Caco-2 (cell line): ENCODE measurements around the gene CHPF2. TPM values are rescaled to one million over a fixed set of nuclear protein-coding genes. Genes with fewer than 3 reads are reported as not detected.

Experiments used
- BruUV-seq: library from RNA; stranded (reverse); fragments of 400-500 nt; replicated peaks from 2 replicates; lab custom pipeline; 2021; lab: Mats Ljungman, UMichigan
- CTCF ChIA-PET: fragments of 300-600 bp; sonication (Branson Sonifier 250); formaldehyde crosslinking; loops from one replicate; lab custom pipeline; 2022; ENCODE audit warnings: antibody characterized with exemption; lab: Charles Lee
- POLR2A ChIA-PET: fragments of 300-600 bp; sonication (Branson Sonifier 250); formaldehyde crosslinking; loops from one replicate; lab custom pipeline; 2022; ENCODE audit warnings: antibody characterized with exemption; lab: Charles Lee
- DNase-seq, 2 experiments: peaks; one replicate each; pipeline versions ENCODE4 v3.0.0 to v3.0.0-alpha.2; 2020 to 2022
- H3K27me3 ChIP-seq: replicated peaks from 2 replicates; pipeline ENCODE4 v1.6.0; 2011; ENCODE audit warnings: low read length; ENCODE audit not compliant: control insufficient read depth, insufficient read depth
- H3K36me3 ChIP-seq: 2 replicates; pipeline ENCODE4 v1.5.1; 2011; ENCODE audit warnings: low read length; ENCODE audit not compliant: control insufficient read depth, insufficient read depth
- H3K4me1 ChIP-seq: fragments of 250-450 bp; sonication (Bioruptor Pico); 2 replicates; pipeline ENCODE4 v1.5.1; 2020; ENCODE audit warnings: mild to moderate bottlenecking
- H3K4me3 ChIP-seq: 2 replicates; pipeline ENCODE4 v1.5.1; 2011; ENCODE audit warnings: low read depth, mild to moderate bottlenecking, control low read depth, low read length
- H3K9me3 ChIP-seq: fragments of 250-450 bp; sonication (Bioruptor Pico); 2 replicates; pipeline ENCODE4 v1.5.1; 2020; ENCODE audit warnings: mild to moderate bottlenecking, moderate library complexity
- H3K27ac Mint-ChIP-seq: one replicate; pipeline ENCODE4 v1.8.0; 2022; ENCODE audit warnings: mixed read lengths; ENCODE audit not compliant: unreplicated experiment
- H3K27me3 Mint-ChIP-seq: one replicate; pipeline ENCODE4 v1.8.0; 2022; ENCODE audit warnings: mixed read lengths; ENCODE audit not compliant: insufficient read depth, unreplicated experiment
- H3K36me3 Mint-ChIP-seq: one replicate; pipeline ENCODE4 v1.8.0; 2022; ENCODE audit warnings: mild to moderate bottlenecking, mixed read lengths; ENCODE audit not compliant: insufficient read depth, unreplicated experiment
- H3K4me1 Mint-ChIP-seq: one replicate; pipeline ENCODE4 v1.8.0; 2022; ENCODE audit warnings: low read depth, mixed read lengths; ENCODE audit not compliant: unreplicated experiment
- H3K4me3 Mint-ChIP-seq: one replicate; pipeline ENCODE4 v1.8.0; 2022; ENCODE audit warnings: mild to moderate bottlenecking, moderate library complexity, mixed read lengths; ENCODE audit not compliant: unreplicated experiment
- H3K9me3 Mint-ChIP-seq: one replicate; pipeline ENCODE4 v1.8.0; 2022; ENCODE audit warnings: mixed read lengths; ENCODE audit not compliant: unreplicated experiment
- CTCF ChIP-seq, 2 experiments: fragments of 200-600 bp in 1 of 2; IDR thresholded peaks; 1 replicate in 1 of 2; 2 replicates in 1 of 2; pipeline versions ENCODE4 v1.5.1 to v1.8.0; 2011 to 2022; ENCODE audit warnings: antibody characterized with exemption in 1 of 2, control low read depth in 1 of 2, inconsistent platforms in 1 of 2, low read depth in 1 of 2, low read length in 1 of 2, mild to moderate bottlenecking in 1 of 2, moderate library complexity in 1 of 2; ENCODE audit not compliant: insufficient read depth in 1 of 2, severe bottlenecking in 1 of 2, unreplicated experiment in 1 of 2
- intact Hi-C: fragments of 100-400 bp; cut with micrococcal nuclease; formaldehyde crosslinking; loops from one replicate; pipeline ENCODE4 v1.10.0; 2022; ENCODE audit not compliant: unreplicated experiment
- total RNA-seq: library from RNA; stranded (reverse); gene quantifications from 2 replicates; pipeline ENCODE4 v1.2.3, GENCODE V29; 2022

CHPF2 gene
- total RNA-seq, 1 experiment from 2014 or later: 34.0 TPM

- H3K9me3 Mint-ChIP-seq: peaks cover 10% of the 10 kb centered on the region
- POLR2A ChIA-PET: no interaction called here
- H3K4me1 Mint-ChIP-seq: no peaks in the 10 kb centered on the region
- CTCF ChIA-PET: no interaction called here
- no peak overlapping the region for H3K27ac Mint-ChIP-seq
- no peak for TF ChIP-seq CTCF (IDR thresholded peaks at IDR 0.05; ENCODE audit: insufficient read depth in 1 of 2, low read depth in 1 of 2, low read length in 1 of 2, severe bottlenecking in 1 of 2, unreplicated experiment in 1 of 2)
- DNase-seq: no peak
- no peaks in the 10 kb centered on the region for H3K36me3 Mint-ChIP-seq
- H3K4me3 Mint-ChIP-seq: no peak overlapping the region
- no TSS peak for BruUV-seq
- intact Hi-C loops: no loop called here
- no peaks in the 10 kb centered on the region for H3K36me3 ChIP-seq
- H3K4me1 ChIP-seq: 0 out of 2 replicates have a peak, but pooled peaks cover 3% of the 10 kb centered on the region
- H3K27me3 Mint-ChIP-seq: peaks cover 15% of the 10 kb centered on the region
- H3K4me3 ChIP-seq: no peak overlapping the region
- H3K9me3 ChIP-seq: no peaks in the 10 kb centered on the region
- no peaks in the 10 kb centered on the region for H3K27me3 ChIP-seq
Observed at GRCh38 chr7:151282111-151282510, 49.8 kb downstream of the CHPF2 start.

- H3K27ac Mint-ChIP-seq: no peak overlapping the region
- ChIA-PET POLR2A (no interaction called here), CTCF (no interaction called here)
- intact Hi-C loops: no loop called here
- peaks cover 10% of the 10 kb centered on the region for H3K9me3 Mint-ChIP-seq
- no peak overlapping the region for H3K4me3 Mint-ChIP-seq
- Histone ChIP-seq H3K9me3 (no peaks in the 10 kb centered on the region), H3K27me3 (no peaks in the 10 kb centered on the region), H3K4me3 (no peak overlapping the region), H3K4me1 (no peaks in the 10 kb centered on the region), H3K36me3 (no peaks in the 10 kb centered on the region)
- H3K36me3 Mint-ChIP-seq: no peaks in the 10 kb centered on the region
- DNase-seq: no peak
- no peak for TF ChIP-seq CTCF (IDR thresholded peaks at IDR 0.05; ENCODE audit: insufficient read depth in 1 of 2, low read depth in 1 of 2, low read length in 1 of 2, severe bottlenecking in 1 of 2, unreplicated experiment in 1 of 2)
- peaks cover 18% of the 10 kb centered on the region for H3K27me3 Mint-ChIP-seq
- H3K4me1 Mint-ChIP-seq: no peaks in the 10 kb centered on the region
- no TSS peak for BruUV-seq
Observed at GRCh38 chr7:151283302-151283701, 51.0 kb downstream of the CHPF2 start.

- ChIA-PET CTCF (interaction anchor here (1.1 kb wide), 1 partner anchor 9 kb away, joined by 3 read pairs; no protein-coding TSS in a partner anchor), POLR2A (no interaction called here)
- DNase-seq: no peak
- Mint-ChIP-seq H3K9me3 (peaks cover 10% of the 10 kb centered on the region), H3K27me3 (peaks cover 11% of the 10 kb centered on the region), H3K36me3 (no peaks in the 10 kb centered on the region), H3K4me3 (no peak overlapping the region), H3K4me1 (no peaks in the 10 kb centered on the region), H3K27ac (no peak overlapping the region)
- Histone ChIP-seq H3K4me3 (no peak overlapping the region), H3K27me3 (no peaks in the 10 kb centered on the region), H3K9me3 (no peaks in the 10 kb centered on the region), H3K4me1 (no peaks in the 10 kb centered on the region), H3K36me3 (no peaks in the 10 kb centered on the region)
- no peak for TF ChIP-seq CTCF (IDR thresholded peaks at IDR 0.05; ENCODE audit: insufficient read depth in 1 of 2, low read depth in 1 of 2, low read length in 1 of 2, severe bottlenecking in 1 of 2, unreplicated experiment in 1 of 2)
- intact Hi-C loops: no loop called here
- BruUV-seq: no TSS peak
Observed at GRCh38 chr7:151286148-151286547, 53.9 kb downstream of the CHPF2 start.

Other genes starting within 250 kb of the CHPF2 start
- gene NOS3, start 241.5 kb upstream of the CHPF2 start, total RNA-seq: 1.1 TPM in 1 of 2 replicates, not detected in the other
- gene ATG9B, start 208.0 kb upstream of the CHPF2 start, total RNA-seq: 4.3 and 4.8 TPM in 2 replicates
- 30.1 and 30.8 TPM in 2 replicates for gene ABCB8, start 204.0 kb upstream of the CHPF2 start, total RNA-seq
- 0.70 and 1.1 TPM in 2 replicates for gene ASIC3, start 184.0 kb upstream of the CHPF2 start, total RNA-seq
- gene CDK5, start 174.6 kb upstream of the CHPF2 start, total RNA-seq: 23.8 and 25.2 TPM in 2 replicates
- 249 and 255 TPM in 2 replicates for gene SLC4A2, start 172.9 kb upstream of the CHPF2 start, total RNA-seq
- gene FASTK, start 151.7 kb upstream of the CHPF2 start, total RNA-seq: 114 and 119 TPM in 2 replicates
- gene TMUB1, start 149.0 kb upstream of the CHPF2 start, total RNA-seq: 68.1 and 75.0 TPM in 2 replicates
- gene AGAP3, start 146.0 kb upstream of the CHPF2 start, total RNA-seq: 70.2 and 76.6 TPM in 2 replicates
- gene GBX1, start 64.8 kb upstream of the CHPF2 start, total RNA-seq: not detected in 2 replicates
- gene ASB10, start 45.2 kb upstream of the CHPF2 start, total RNA-seq: not detected in 2 replicates
- gene H2BK1, start 22.0 kb upstream of the CHPF2 start, total RNA-seq: not detected in 2 replicates
- 50.8 and 57.8 TPM in 2 replicates for gene ABCF2, start 5.3 kb upstream of the CHPF2 start, total RNA-seq
- gene SMARCD3, start 16.2 kb downstream of the CHPF2 start, total RNA-seq: 20.2 and 27.8 TPM in 2 replicates
- 51.6 and 54.6 TPM in 2 replicates for gene NUB1, start 109.3 kb downstream of the CHPF2 start, total RNA-seq
- gene WDR86, start 177.6 kb downstream of the CHPF2 start, total RNA-seq: 0.52 and 0.95 TPM in 2 replicates
- gene CRYGN, start 207.7 kb downstream of the CHPF2 start, total RNA-seq: not detected in 2 replicates